ENCODE data around the gene TMEM200C.

The TMEM200C gene

DNA sequence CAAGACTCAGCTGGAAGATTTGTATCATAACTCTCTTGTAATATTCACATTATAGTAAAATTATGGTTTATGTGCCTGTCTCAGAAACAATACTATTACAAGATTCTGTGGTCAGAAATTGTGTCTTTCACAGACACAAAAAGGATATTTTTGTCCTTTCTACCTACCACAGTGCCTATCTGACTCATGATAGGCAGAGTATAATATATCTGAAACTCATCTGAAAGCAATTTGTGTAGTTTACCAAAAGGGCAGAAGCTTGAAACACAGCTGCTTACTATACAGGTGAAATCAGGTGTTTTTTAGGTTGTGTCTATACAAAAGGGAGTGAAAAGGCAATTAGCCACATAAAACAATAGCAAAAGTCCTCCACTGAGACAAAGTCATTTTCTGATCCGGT lies 10.9 kb downstream of the TMEM200C start:
- Histone ChIP-seq H3K9me3 (ENCODE audit: control insufficient read depth, insufficient read depth, low read length) (no peaks in the 10 kb centered on the region), H3K4me1 (ENCODE audit: control insufficient read depth, low read length) (no peaks in the 10 kb centered on the region), H4K20me1 (ENCODE audit: control insufficient read depth, insufficient read depth, low read depth, low read length) (no peaks in the 10 kb centered on the region), H3K27ac (ENCODE audit: low read depth, low read length) (no peak overlapping the region), H3K79me2 (ENCODE audit: control insufficient read depth, low read length) (no peaks in the 10 kb centered on the region), H3K4me3 (ENCODE audit: low read length) (no peak overlapping the region), H3F3A (ENCODE audit: control insufficient read depth, insufficient read depth) (no peaks in the 10 kb centered on the region), H3K9me2 (replicated peaks; ENCODE audit: control insufficient read depth, low read length) (no peaks in the 10 kb centered on the region), H3K27me3 (ENCODE audit: control insufficient read depth, low read length) (no peaks in the 10 kb centered on the region), H3K36me3 (ENCODE audit: control insufficient read depth, low read length) (no peaks in the 10 kb centered on the region), H3K4me2 (ENCODE audit: low read length) (no peak overlapping the region)
- TF ChIP-seq EZH2phosphoT487 (IDR thresholded peaks at IDR 0.05; ENCODE audit: borderline replicate concordance, low read length) = no peak
- TF ChIP-seq, protein P1, sequence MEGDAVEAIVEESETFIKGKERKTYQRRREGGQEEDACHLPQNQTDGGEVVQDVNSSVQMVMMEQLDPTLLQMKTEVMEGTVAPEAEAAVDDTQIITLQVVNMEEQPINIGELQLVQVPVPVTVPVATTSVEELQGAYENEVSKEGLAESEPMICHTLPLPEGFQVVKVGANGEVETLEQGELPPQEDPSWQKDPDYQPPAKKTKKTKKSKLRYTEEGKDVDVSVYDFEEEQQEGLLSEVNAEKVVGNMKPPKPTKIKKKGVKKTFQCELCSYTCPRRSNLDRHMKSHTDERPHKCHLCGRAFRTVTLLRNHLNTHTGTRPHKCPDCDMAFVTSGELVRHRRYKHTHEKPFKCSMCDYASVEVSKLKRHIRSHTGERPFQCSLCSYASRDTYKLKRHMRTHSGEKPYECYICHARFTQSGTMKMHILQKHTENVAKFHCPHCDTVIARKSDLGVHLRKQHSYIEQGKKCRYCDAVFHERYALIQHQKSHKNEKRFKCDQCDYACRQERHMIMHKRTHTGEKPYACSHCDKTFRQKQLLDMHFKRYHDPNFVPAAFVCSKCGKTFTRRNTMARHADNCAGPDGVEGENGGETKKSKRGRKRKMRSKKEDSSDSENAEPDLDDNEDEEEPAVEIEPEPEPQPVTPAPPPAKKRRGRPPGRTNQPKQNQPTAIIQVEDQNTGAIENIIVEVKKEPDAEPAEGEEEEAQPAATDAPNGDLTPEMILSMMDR (IDR thresholded peaks at IDR 0.05; ENCODE audit: low read depth, low read length, poor library complexity, severe bottlenecking) = no peak

DNA sequence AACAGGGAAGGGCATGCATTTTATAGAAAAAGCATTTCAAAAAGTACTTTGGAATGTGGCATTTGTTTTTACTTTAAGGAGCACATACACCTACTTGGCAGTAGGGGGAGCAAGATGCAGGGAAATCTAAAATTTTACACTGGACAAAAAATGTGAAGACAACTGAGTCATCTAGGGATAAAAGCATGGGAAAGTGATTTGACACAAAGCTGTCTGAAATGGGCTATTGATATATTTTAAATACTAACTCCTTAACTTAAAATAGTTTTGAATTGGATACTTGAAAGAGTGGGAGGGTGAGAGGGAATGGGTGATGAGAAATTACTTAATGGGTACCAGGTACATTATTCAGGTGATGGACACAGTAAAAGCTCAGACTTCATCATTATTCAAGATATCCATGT lies 15.8 kb downstream of the TMEM200C start:
- no peak for TF ChIP-seq EZH2phosphoT487 (IDR thresholded peaks at IDR 0.05; ENCODE audit: borderline replicate concordance, low read length)
- TF ChIP-seq, protein P1 (IDR thresholded peaks at IDR 0.05; ENCODE audit: low read depth, low read length, poor library complexity, severe bottlenecking) = peak; percentile 76
- Histone ChIP-seq H3K27me3 (ENCODE audit: control insufficient read depth, low read length) (0 out of 2 replicates have a peak, but pooled peaks cover 2% of the 10 kb centered on the region), H3K4me2 (ENCODE audit: low read length) (no peak overlapping the region), H3K79me2 (ENCODE audit: control insufficient read depth, low read length) (no peaks in the 10 kb centered on the region), H3K9me3 (ENCODE audit: control insufficient read depth, insufficient read depth, low read length) (no peaks in the 10 kb centered on the region), H3K9me2 (replicated peaks; ENCODE audit: control insufficient read depth, low read length) (no peaks in the 10 kb centered on the region), H4K20me1 (ENCODE audit: control insufficient read depth, insufficient read depth, low read depth, low read length) (no peaks in the 10 kb centered on the region), H3K4me3 (ENCODE audit: low read length) (no peak overlapping the region), H3K27ac (ENCODE audit: low read depth, low read length) (no peak overlapping the region), H3K36me3 (ENCODE audit: control insufficient read depth, low read length) (no peaks in the 10 kb centered on the region), H3F3A (ENCODE audit: control insufficient read depth, insufficient read depth) (no peaks in the 10 kb centered on the region), H3K4me1 (ENCODE audit: control insufficient read depth, low read length) (no peaks in the 10 kb centered on the region)

DNA sequence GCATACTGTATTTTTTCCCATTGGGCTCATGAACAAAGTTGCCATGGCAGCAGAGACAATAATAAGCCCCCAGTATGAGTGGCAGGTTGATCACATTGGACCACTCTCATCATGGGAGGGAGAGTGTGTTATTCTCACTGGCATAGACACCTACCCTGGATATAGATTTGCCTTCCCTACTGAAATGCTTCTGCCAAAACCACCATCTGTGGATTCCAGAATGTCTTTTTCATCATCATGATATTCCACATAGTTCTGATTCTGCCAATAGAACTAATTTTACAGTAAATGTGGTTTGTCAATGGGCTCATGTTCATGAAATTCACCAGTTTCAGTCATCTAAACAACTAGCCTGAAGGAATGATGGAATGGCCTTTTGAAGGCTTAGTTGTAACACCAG lies 18.4 kb downstream of the TMEM200C start:
- no peak overlapping the region for H3K4me2 ChIP-seq (ENCODE audit: low read length)
- H3K36me3 ChIP-seq (ENCODE audit: control insufficient read depth, low read length) = no peaks in the 10 kb centered on the region
- TF ChIP-seq, protein P1 (IDR thresholded peaks at IDR 0.05; ENCODE audit: low read depth, low read length, poor library complexity, severe bottlenecking) = no peak
- no peak for TF ChIP-seq EZH2phosphoT487 (IDR thresholded peaks at IDR 0.05; ENCODE audit: borderline replicate concordance, low read length)
- H3K9me3 ChIP-seq (ENCODE audit: control insufficient read depth, insufficient read depth, low read length) = no peaks in the 10 kb centered on the region
- H3K79me2 ChIP-seq (ENCODE audit: control insufficient read depth, low read length) = no peaks in the 10 kb centered on the region
- 0 out of 2 replicates have a peak, but pooled peaks cover 2% of the 10 kb centered on the region for H3K27me3 ChIP-seq (ENCODE audit: control insufficient read depth, low read length)
- no peaks in the 10 kb centered on the region for H4K20me1 ChIP-seq (ENCODE audit: control insufficient read depth, insufficient read depth, low read depth, low read length)
- H3K27ac ChIP-seq (ENCODE audit: low read depth, low read length) = no peak overlapping the region
- H3K4me3 ChIP-seq (ENCODE audit: low read length) = no peak overlapping the region
- no peaks in the 10 kb centered on the region for H3K4me1 ChIP-seq (ENCODE audit: control insufficient read depth, low read length)
- H3F3A ChIP-seq (ENCODE audit: control insufficient read depth, insufficient read depth) = no peaks in the 10 kb centered on the region
- H3K9me2 ChIP-seq (replicated peaks; ENCODE audit: control insufficient read depth, low read length) = no peaks in the 10 kb centered on the region

All from DOHH2 (cell line).